Liver (tissue), 9 donors: ENCODE measurements around the gene AQR. TPM values are rescaled to one million over a fixed set of nuclear protein-coding genes. Genes with fewer than 3 reads are reported as not detected.

Experiments used
- DNase-seq: peaks from one replicate; pipeline ENCODE4 v3.0.0-alpha.2; 2017; ENCODE audit warnings: low spot score
- H3K27ac ChIP-seq, 2 donors: one replicate each; pipeline ENCODE4 v1.7.0; 2013; ENCODE audit warnings: inconsistent platforms in 2 of 2, low read length in 2 of 2, control low read depth in 1 of 2, low read depth in 1 of 2, mild to moderate bottlenecking in 1 of 2
- H3K27me3 ChIP-seq, 4 donors: one replicate each; pipeline versions ENCODE4 v1.6.1 to v1.7.0; 2013; ENCODE audit warnings: low read length in 3 of 4, inconsistent platforms in 1 of 4, mild to moderate bottlenecking in 1 of 4, moderate library complexity in 1 of 4; ENCODE audit not compliant: control insufficient read depth in 4 of 4, insufficient read depth in 4 of 4
- H3K36me3 ChIP-seq, 4 donors: one replicate each; pipeline versions ENCODE4 v1.6.1 to v1.7.0; 2013; ENCODE audit warnings: low read length in 3 of 4, mild to moderate bottlenecking in 3 of 4, low read depth in 1 of 4, moderate library complexity in 1 of 4; ENCODE audit not compliant: control insufficient read depth in 4 of 4, insufficient read depth in 3 of 4
- H3K4me1 ChIP-seq, 4 donors: one replicate each; pipeline versions ENCODE4 v1.6.1 to v1.7.0; 2013; ENCODE audit warnings: low read length in 3 of 4, mild to moderate bottlenecking in 3 of 4, moderate library complexity in 1 of 4; ENCODE audit not compliant: control insufficient read depth in 4 of 4, insufficient read depth in 4 of 4
- H3K4me3 ChIP-seq, 3 donors: one replicate each; pipeline versions ENCODE4 v1.6.1 to v1.7.0; 2013; ENCODE audit warnings: low read length in 3 of 3, control low read depth in 1 of 3, low read depth in 1 of 3, mild to moderate bottlenecking in 1 of 3
- H3K9ac ChIP-seq, 2 donors: one replicate each; pipeline ENCODE4 v1.7.0; 2013; ENCODE audit warnings: low read length in 2 of 2, mild to moderate bottlenecking in 2 of 2, moderate library complexity in 2 of 2, control low read depth in 1 of 2, low read depth in 1 of 2
- H3K9me3 ChIP-seq, 4 donors: one replicate each; pipeline versions ENCODE4 v1.6.1 to v1.7.0; 2013; ENCODE audit warnings: low read length in 3 of 4; ENCODE audit not compliant: control insufficient read depth in 4 of 4
- ATF3 ChIP-seq: IDR thresholded peaks from 2 replicates; pipeline ENCODE4 v1.6.1; 2016; ENCODE audit warnings: antibody characterized with exemption
- CTCF ChIP-seq: fragments of 150-350 bp; IDR thresholded peaks from 2 replicates; pipeline ENCODE4 v1.5.1; 2017; ENCODE audit warnings: improper control_type of control experiment, low read depth, low read length; ENCODE audit not compliant: missing input control
- EGR1 ChIP-seq, 2 donors: IDR thresholded peaks; 2 replicates each; pipeline ENCODE4 v1.6.1; 2016 to 2018; ENCODE audit warnings: antibody characterized with exemption in 2 of 2, low read depth in 2 of 2
- FOXA1 ChIP-seq: IDR thresholded peaks from 2 replicates; pipeline ENCODE4 v1.6.1; 2016; ENCODE audit warnings: antibody characterized with exemption
- FOXA2 ChIP-seq: IDR thresholded peaks from 2 replicates; pipeline ENCODE4 v1.6.1; 2016; ENCODE audit warnings: antibody characterized with exemption
- GABPA ChIP-seq, 2 donors: IDR thresholded peaks in 1 of 2; conservative IDR thresholded peaks in 1 of 2; 2 replicates each; pipeline ENCODE4 v1.6.1; 2016; ENCODE audit warnings: antibody characterized with exemption in 2 of 2, mild to moderate bottlenecking in 1 of 2, moderate library complexity in 1 of 2
- HNF4A ChIP-seq, 2 donors: conservative IDR thresholded peaks; 2 replicates each; pipeline ENCODE4 v1.6.1; 2016; ENCODE audit warnings: antibody characterized with exemption in 2 of 2, mild to moderate bottlenecking in 2 of 2
- JUND ChIP-seq, 2 donors: IDR thresholded peaks; 2 replicates each; pipeline ENCODE4 v1.6.1; 2016; ENCODE audit warnings: antibody characterized with exemption in 2 of 2
- NR2F2 ChIP-seq: IDR thresholded peaks from 2 replicates; pipeline ENCODE4 v1.6.1; 2016; ENCODE audit warnings: antibody characterized with exemption
- RAD21 ChIP-seq, 2 donors: IDR thresholded peaks; 2 replicates each; pipeline ENCODE4 v1.6.1; 2016; ENCODE audit warnings: antibody characterized with exemption in 2 of 2, mild to moderate bottlenecking in 2 of 2
- YY1 ChIP-seq: IDR thresholded peaks from 2 replicates; pipeline ENCODE4 v1.6.1; 2016; ENCODE audit warnings: antibody characterized with exemption, mild to moderate bottlenecking
- WGBS: extraction: QIAGEN DNeasy Blood & Tissue Kit; methylation state at CpG from one replicate; pipeline ENCODE4 v1.1.7; 2013; 5-methylcytosine and 5-hydroxymethylcytosine counted together
- polyA plus RNA-seq, 2 donors: library from polyadenylated mRNA; stranded (reverse) in 1 of 2; unstranded in 1 of 2; fragments of 200-250 nt in 1 of 2; fragments of >200 nt in 1 of 2; fragmentation: Nextera tagmentation in 1 of 2; extraction: Ambion mirVana in 1 of 2; gene quantifications; one replicate each; pipeline versions ENCODE4 v1.2.1 to v1.2.3, GENCODE V29; 2013 to 2015
- total RNA-seq, 2 donors: library from RNA; depleted of rRNA; stranded (reverse); fragments of >200 nt; gene quantifications; one replicate each; pipeline ENCODE4 v1.2.3, GENCODE V29; 2014
- TF ChIP-seq, protein P1 (sequence below): IDR thresholded peaks from 2 replicates; pipeline ENCODE4 v1.6.1; 2016; ENCODE audit warnings: antibody characterized with exemption, mild to moderate bottlenecking
- donor health status: healthy.
- donor health status: healthy.
- donor health status: healthy.
- donor health status: healthy.
- donor health status: healthy.

Gene AQR
- total and polyA plus RNA-seq, 4 donors: 3.4 to 14.3 (median 8.7) TPM

GRCh38 chr15:34804776-34805175 lies 164.8 kb downstream of the AQR start:
- TF ChIP-seq GABPA (IDR thresholded peaks at IDR 0.05 in 1 of 2, conservative IDR thresholded peaks at IDR 0.05 in 1 of 2) (no peak), FOXA2 (no peak), EGR1 (IDR thresholded peaks at IDR 0.05; ENCODE audit: low read depth in 2 of 2) (no peak), RAD21 (IDR thresholded peaks at IDR 0.05) (no peak), FOXA1 (no peak), CTCF (no peak), YY1 (no peak), ATF3 (no peak)
- 65% methylated on average over 3 of the region's 3 CpGs for WGBS
- H3K4me1 ChIP-seq: no peaks in the 10 kb centered on the region
- H3K9ac ChIP-seq: no peak overlapping the region
- H3K27ac ChIP-seq: no peak overlapping the region
- H3K4me3 ChIP-seq: no peak overlapping the region
- H3K9me3 ChIP-seq: peaks cover 0 to 2% (median 0%) of the 10 kb centered on the region in 4 donors
- no peaks in the 10 kb centered on the region for H3K27me3 ChIP-seq
- DNase-seq: no peak
- no peaks in the 10 kb centered on the region for H3K36me3 ChIP-seq

DNA sequence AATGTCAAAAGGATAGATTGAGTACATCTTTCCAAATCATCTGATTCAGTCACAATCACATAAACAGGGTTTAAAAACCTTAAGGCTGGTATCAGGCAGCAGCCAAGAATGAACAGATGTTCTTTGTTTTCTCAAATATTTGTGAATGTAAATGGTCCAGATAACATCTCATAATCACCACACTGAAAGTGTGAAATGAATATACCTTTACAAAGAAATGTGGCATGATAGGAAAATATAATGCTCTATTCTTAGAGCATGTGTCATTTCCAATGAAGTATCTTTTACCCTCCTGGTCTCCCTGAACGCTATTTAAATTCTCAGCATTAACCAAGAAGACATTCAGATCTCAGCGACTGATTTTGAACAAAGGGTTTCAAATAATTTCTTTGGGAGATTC lies 165.4 kb downstream of the AQR start:
- Histone ChIP-seq H3K9ac (no peak overlapping the region), H3K36me3 (no peaks in the 10 kb centered on the region)
- TF ChIP-seq FOXA2 (no peak), GABPA (IDR thresholded peaks at IDR 0.05 in 1 of 2, conservative IDR thresholded peaks at IDR 0.05 in 1 of 2) (no peak), FOXA1 (no peak), RAD21 (IDR thresholded peaks at IDR 0.05) (no peak), YY1 (no peak), HNF4A (conservative IDR thresholded peaks at IDR 0.05) (no peak), NR2F2 (no peak), JUND (IDR thresholded peaks at IDR 0.05) (no peak)
- TF ChIP-seq, protein P1, sequence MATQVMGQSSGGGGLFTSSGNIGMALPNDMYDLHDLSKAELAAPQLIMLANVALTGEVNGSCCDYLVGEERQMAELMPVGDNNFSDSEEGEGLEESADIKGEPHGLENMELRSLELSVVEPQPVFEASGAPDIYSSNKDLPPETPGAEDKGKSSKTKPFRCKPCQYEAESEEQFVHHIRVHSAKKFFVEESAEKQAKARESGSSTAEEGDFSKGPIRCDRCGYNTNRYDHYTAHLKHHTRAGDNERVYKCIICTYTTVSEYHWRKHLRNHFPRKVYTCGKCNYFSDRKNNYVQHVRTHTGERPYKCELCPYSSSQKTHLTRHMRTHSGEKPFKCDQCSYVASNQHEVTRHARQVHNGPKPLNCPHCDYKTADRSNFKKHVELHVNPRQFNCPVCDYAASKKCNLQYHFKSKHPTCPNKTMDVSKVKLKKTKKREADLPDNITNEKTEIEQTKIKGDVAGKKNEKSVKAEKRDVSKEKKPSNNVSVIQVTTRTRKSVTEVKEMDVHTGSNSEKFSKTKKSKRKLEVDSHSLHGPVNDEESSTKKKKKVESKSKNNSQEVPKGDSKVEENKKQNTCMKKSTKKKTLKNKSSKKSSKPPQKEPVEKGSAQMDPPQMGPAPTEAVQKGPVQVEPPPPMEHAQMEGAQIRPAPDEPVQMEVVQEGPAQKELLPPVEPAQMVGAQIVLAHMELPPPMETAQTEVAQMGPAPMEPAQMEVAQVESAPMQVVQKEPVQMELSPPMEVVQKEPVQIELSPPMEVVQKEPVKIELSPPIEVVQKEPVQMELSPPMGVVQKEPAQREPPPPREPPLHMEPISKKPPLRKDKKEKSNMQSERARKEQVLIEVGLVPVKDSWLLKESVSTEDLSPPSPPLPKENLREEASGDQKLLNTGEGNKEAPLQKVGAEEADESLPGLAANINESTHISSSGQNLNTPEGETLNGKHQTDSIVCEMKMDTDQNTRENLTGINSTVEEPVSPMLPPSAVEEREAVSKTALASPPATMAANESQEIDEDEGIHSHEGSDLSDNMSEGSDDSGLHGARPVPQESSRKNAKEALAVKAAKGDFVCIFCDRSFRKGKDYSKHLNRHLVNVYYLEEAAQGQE: no peak

More for the DNA sequence above, 165.4 kb downstream of the AQR start:
- WGBS: 70% methylated on average over 2 of the region's 2 CpGs
- Histone ChIP-seq H3K27me3 (no peaks in the 10 kb centered on the region), H3K27ac (no peak overlapping the region), H3K4me3 (no peak overlapping the region), H3K9me3 (peaks cover 0 to 2% (median 0%) of the 10 kb centered on the region in 4 donors), H3K4me1 (no peaks in the 10 kb centered on the region)
- DNase-seq: no peak
